Retinal pigment epithelial cell (primary cell): ENCODE data around the gene MAPK10.
A peak's percentile ranks its signal among the peaks of the same experiment; 100 is the strongest.
"Not testable (repeated sequence)": the region's sequence is repeated elsewhere in the genome, so short reads cannot be mapped to it uniquely, and the experiment has no call there.

ENCODE experiments used
- DNase-seq: peaks from one replicate; pipeline ENCODE4 v3.0.0-alpha.2; 2010; ENCODE audit warnings: low read depth
- H3K4me3 ChIP-seq: 2 replicates; pipeline ENCODE4 v1.5.1; 2011; ENCODE audit warnings: mild to moderate bottlenecking, low read length, control low read depth, moderate library complexity
- TF ChIP-seq, protein P1 (sequence below): conservative IDR thresholded peaks from 2 replicates; pipeline ENCODE4 v1.5.1; 2011; ENCODE audit warnings: low read depth, low read length, control low read depth, inconsistent platforms

MAPK10 gene

DNA sequence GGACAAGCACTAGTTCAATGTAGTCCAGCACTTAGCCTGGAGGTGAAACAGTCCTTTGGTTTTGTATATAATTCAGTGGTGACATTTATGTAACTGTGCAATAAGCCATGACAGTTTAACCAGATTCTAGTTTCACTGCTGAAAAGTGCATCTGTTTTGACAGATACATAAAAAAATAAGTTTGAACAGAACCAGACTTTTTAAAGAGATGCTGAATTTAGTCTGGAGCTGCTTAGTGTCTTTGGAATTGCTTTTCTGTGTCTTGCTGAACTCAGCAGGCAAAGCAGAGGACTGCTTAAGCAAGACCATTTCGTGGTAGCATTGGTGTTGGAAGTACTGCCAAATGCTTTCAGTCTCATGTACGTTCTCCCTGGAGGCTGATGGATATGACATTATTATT is 393.5 kb downstream of the MAPK10 start:
- DNase-seq = no peak
- no peak overlapping the region for H3K4me3 ChIP-seq
- TF ChIP-seq, protein P1, sequence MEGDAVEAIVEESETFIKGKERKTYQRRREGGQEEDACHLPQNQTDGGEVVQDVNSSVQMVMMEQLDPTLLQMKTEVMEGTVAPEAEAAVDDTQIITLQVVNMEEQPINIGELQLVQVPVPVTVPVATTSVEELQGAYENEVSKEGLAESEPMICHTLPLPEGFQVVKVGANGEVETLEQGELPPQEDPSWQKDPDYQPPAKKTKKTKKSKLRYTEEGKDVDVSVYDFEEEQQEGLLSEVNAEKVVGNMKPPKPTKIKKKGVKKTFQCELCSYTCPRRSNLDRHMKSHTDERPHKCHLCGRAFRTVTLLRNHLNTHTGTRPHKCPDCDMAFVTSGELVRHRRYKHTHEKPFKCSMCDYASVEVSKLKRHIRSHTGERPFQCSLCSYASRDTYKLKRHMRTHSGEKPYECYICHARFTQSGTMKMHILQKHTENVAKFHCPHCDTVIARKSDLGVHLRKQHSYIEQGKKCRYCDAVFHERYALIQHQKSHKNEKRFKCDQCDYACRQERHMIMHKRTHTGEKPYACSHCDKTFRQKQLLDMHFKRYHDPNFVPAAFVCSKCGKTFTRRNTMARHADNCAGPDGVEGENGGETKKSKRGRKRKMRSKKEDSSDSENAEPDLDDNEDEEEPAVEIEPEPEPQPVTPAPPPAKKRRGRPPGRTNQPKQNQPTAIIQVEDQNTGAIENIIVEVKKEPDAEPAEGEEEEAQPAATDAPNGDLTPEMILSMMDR = no peak

DNA sequence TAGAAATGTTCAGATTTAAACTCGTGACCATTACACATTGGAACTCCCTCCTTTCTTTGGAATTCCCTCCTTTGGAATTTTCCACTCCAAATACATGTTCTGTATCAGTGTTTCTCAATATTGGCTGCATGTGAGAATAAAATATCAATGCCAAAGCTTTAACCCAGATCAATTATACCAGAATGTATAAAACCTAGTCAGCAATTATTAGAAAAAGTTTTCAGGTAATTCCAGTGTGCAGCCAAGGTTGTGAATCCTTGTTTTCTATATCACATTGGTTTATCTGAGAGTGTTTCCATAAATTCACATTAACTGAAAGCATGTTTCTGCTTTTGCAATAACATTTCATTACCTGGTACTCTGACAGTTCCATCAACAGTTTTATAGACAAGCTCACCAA is 394.3 kb downstream of the MAPK10 start:
- no peak overlapping the region for H3K4me3 ChIP-seq

DNA sequence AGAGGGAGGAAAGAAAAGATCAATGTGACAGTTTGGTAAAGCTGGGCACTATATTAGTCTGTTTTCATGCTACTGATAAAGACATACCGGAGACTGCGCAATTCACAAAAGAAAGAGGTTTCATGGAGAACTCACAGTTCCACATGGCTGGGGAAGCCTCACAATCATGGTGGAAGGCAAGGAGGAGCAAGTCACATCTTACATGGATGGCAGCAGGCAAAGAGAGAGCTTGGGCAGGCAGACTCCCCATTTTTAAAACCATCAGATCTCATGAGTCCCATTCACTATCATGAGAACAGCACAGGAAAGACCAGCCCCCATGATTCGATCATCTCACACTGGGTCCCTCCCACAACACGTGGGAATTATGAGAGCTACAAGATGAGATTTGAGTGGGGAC is 394.8 kb downstream of the MAPK10 start:
- H3K4me3 ChIP-seq, DNase-seq: not testable (repeated sequence)

More for the DNA sequence above, 394.3 kb downstream of the MAPK10 start:
- no peak for DNase-seq
- TF ChIP-seq, protein P1 = no peak

- no peak overlapping the region for H3K4me3 ChIP-seq
- TF ChIP-seq, protein P1 = peak; percentile 28
- DNase-seq = no peak
Measured at GRCh38 chr4:85964298-85964697, 395.6 kb downstream of the MAPK10 start.

- DNase-seq = no peak
Measured at GRCh38 chr4:85963231-85963630, 396.6 kb downstream of the MAPK10 start.

GRCh38 chr4:85961887-85962286 is 398.0 kb downstream of the MAPK10 start:
- DNase-seq = no peak
- no peak overlapping the region for H3K4me3 ChIP-seq
- TF ChIP-seq, protein P1 = no peak

More at GRCh38 chr4:85963231-85963630, 396.6 kb downstream of the MAPK10 start:
- H3K4me3 ChIP-seq = no peak overlapping the region
- TF ChIP-seq, protein P1 = no peak

GRCh38 chr4:85956293-85956945 is 403.4 kb downstream of the MAPK10 start:
- no peak overlapping the region for H3K4me3 ChIP-seq
- no peak for DNase-seq
- TF ChIP-seq, protein P1 = no peak
